ENCODE results near the gene SART1.

DNA sequence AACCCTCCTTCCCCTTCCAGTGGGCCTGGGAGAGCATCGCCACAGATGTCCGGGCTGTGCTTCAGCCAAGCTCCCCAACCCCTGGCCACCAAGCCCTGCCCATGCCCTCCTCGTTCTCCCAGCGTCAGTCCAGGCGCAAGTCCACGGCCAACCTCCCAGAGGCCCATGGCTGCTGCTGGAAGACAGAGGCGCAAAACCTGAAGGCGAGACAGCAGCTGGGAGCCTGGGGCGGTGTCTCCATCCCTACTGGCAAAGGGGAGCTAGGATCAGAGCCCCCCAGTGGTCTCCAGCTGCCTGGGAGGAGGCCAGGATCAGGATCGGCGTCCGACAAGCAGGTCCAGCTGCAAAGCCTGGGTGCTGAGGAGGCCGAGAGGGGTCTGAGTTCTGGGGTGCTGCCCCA, 14.4 kb upstream of the SART1 start:
- TF ChIP-seq POLR2A (IDR thresholded peaks at IDR 0.05; ENCODE audit: low read depth, low read length) = no peak
- TF ChIP-seq POLR2AphosphoS5 (IDR thresholded peaks at IDR 0.05; ENCODE audit: low read depth, low read length) = no peak
- no peak for TF ChIP-seq TAF1 (IDR thresholded peaks at IDR 0.05; ENCODE audit: low read depth, low read length)
- no peak for TF ChIP-seq PAX5 (IDR thresholded peaks at IDR 0.05; ENCODE audit: insufficient read depth, low read length, severe bottlenecking)

All from GM12891 (cell line).